Measurements from ENCODE around the gene HSF2. TPM values are rescaled to one million over a fixed set of nuclear protein-coding genes. Genes with fewer than 3 reads are reported as not detected.

Gene HSF2
- total RNA-seq, 1 experiment from 2014 or later = 10.6 TPM

DNA sequence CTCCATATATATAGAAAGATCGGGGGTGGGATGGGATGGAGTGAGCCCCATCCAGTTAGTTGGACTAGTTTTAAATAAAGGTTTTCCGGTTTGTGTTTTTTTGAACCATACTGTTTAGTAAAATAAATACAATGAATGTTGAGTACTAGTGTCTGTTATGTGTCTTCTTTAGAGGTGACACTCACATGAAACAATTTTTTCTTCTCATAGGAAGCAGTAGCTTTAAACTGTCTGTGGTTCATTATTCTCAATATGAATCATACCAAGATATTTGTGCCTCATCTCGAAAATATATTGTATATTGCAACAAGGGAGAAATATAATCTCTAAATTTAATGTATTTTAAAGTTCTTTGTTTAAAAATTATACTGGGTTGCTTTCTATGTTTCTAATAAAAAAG, 33.4 kb downstream of the HSF2 start:
- Mint-ChIP-seq H3K36me3 (peaks cover 34% of the 10 kb centered on the region), H3K27me3 (ENCODE audit: low read depth) (no peaks in the 10 kb centered on the region), H3K9me3 (peaks cover 8% of the 10 kb centered on the region), H3K27ac (no peak overlapping the region), H3K4me1 (no peaks in the 10 kb centered on the region), H3K4me3 (no peak overlapping the region)
- CTCF ChIA-PET = no interaction called here
- DNase-seq (ENCODE audit: low spot score) (no peak), ATAC-seq (no peak)
- TF ChIP-seq CREM (CRISPR knock-in tag; IDR thresholded peaks at IDR 0.05) (no peak), TP53 (CRISPR knock-in tag; IDR thresholded peaks at IDR 0.05) (no peak)
- POLR2A ChIA-PET = no interaction called here

GRCh38 chr6:122438975-122439374, 39.5 kb downstream of the HSF2 start:
- no peak for ATAC-seq
- CTCF ChIA-PET = no interaction called here

DNA sequence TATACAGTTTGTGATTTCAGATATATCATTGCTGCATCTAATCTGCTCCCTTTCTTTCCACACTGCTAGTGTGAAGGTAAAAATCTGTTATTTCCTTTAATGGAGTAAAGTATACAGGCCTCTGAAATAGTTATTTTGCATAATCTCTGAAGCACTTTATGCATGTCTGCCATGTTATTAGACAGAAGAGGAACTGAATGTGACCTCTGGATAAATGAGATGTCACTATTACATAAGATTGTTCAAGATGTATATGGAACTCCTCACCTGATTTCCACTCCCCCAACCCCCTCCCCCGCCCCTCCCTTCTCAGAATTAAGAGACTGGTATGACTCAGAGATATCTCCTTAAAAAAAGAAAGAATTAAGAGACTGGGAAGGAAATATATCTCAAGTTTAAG, 45.8 kb downstream of the HSF2 start:
- Mint-ChIP-seq H3K9me3 (peaks cover 6% of the 10 kb centered on the region), H3K27me3 (ENCODE audit: low read depth) (no peaks in the 10 kb centered on the region), H3K4me1 (no peaks in the 10 kb centered on the region), H3K36me3 (peaks cover 24% of the 10 kb centered on the region), H3K27ac (no peak overlapping the region), H3K4me3 (no peak overlapping the region)
- DNase-seq (ENCODE audit: low spot score) = no peak
- CTCF ChIA-PET = interaction anchor here (1.0 kb wide), 1 partner anchor 85 kb away, joined by 3 read pairs; no protein-coding TSS in a partner anchor
- ATAC-seq = no peak
- POLR2A ChIA-PET = no interaction called here
- TF ChIP-seq NR2C2 (CRISPR knock-in tag; IDR thresholded peaks at IDR 0.05) (no peak), MAX (CRISPR knock-in tag; IDR thresholded peaks at IDR 0.05) (no peak), CDX4 (CRISPR knock-in tag; IDR thresholded peaks at IDR 0.05; ENCODE audit: borderline replicate concordance) (no peak), SMAD3 (CRISPR knock-in tag; IDR thresholded peaks at IDR 0.05; ENCODE audit: borderline replicate concordance) (no peak), SOX15 (CRISPR knock-in tag; IDR thresholded peaks at IDR 0.05) (no peak), CREB1 (CRISPR knock-in tag; IDR thresholded peaks at IDR 0.05) (no peak)
- TF ChIP-seq, protein P1, sequence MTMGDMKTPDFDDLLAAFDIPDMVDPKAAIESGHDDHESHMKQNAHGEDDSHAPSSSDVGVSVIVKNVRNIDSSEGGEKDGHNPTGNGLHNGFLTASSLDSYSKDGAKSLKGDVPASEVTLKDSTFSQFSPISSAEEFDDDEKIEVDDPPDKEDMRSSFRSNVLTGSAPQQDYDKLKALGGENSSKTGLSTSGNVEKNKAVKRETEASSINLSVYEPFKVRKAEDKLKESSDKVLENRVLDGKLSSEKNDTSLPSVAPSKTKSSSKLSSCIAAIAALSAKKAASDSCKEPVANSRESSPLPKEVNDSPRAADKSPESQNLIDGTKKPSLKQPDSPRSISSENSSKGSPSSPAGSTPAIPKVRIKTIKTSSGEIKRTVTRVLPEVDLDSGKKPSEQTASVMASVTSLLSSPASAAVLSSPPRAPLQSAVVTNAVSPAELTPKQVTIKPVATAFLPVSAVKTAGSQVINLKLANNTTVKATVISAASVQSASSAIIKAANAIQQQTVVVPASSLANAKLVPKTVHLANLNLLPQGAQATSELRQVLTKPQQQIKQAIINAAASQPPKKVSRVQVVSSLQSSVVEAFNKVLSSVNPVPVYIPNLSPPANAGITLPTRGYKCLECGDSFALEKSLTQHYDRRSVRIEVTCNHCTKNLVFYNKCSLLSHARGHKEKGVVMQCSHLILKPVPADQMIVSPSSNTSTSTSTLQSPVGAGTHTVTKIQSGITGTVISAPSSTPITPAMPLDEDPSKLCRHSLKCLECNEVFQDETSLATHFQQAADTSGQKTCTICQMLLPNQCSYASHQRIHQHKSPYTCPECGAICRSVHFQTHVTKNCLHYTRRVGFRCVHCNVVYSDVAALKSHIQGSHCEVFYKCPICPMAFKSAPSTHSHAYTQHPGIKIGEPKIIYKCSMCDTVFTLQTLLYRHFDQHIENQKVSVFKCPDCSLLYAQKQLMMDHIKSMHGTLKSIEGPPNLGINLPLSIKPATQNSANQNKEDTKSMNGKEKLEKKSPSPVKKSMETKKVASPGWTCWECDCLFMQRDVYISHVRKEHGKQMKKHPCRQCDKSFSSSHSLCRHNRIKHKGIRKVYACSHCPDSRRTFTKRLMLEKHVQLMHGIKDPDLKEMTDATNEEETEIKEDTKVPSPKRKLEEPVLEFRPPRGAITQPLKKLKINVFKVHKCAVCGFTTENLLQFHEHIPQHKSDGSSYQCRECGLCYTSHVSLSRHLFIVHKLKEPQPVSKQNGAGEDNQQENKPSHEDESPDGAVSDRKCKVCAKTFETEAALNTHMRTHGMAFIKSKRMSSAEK (CRISPR knock-in tag; IDR thresholded peaks at IDR 0.05; ENCODE audit: borderline replicate concordance) = no peak
- TF ChIP-seq, protein P2, sequence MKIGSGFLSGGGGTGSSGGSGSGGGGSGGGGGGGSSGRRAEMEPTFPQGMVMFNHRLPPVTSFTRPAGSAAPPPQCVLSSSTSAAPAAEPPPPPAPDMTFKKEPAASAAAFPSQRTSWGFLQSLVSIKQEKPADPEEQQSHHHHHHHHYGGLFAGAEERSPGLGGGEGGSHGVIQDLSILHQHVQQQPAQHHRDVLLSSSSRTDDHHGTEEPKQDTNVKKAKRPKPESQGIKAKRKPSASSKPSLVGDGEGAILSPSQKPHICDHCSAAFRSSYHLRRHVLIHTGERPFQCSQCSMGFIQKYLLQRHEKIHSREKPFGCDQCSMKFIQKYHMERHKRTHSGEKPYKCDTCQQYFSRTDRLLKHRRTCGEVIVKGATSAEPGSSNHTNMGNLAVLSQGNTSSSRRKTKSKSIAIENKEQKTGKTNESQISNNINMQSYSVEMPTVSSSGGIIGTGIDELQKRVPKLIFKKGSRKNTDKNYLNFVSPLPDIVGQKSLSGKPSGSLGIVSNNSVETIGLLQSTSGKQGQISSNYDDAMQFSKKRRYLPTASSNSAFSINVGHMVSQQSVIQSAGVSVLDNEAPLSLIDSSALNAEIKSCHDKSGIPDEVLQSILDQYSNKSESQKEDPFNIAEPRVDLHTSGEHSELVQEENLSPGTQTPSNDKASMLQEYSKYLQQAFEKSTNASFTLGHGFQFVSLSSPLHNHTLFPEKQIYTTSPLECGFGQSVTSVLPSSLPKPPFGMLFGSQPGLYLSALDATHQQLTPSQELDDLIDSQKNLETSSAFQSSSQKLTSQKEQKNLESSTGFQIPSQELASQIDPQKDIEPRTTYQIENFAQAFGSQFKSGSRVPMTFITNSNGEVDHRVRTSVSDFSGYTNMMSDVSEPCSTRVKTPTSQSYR (CRISPR knock-in tag; IDR thresholded peaks at IDR 0.05) = no peak

More at GRCh38 chr6:122438975-122439374, 39.5 kb downstream of the HSF2 start:
- Mint-ChIP-seq H3K27me3 (ENCODE audit: low read depth) (no peaks in the 10 kb centered on the region), H3K27ac (no peak overlapping the region), H3K4me1 (no peaks in the 10 kb centered on the region), H3K4me3 (no peak overlapping the region), H3K36me3 (peaks cover 57% of the 10 kb centered on the region), H3K9me3 (peaks cover 36% of the 10 kb centered on the region)
- no peak for DNase-seq (ENCODE audit: low spot score)
- TF ChIP-seq FOXJ3 (CRISPR knock-in tag; IDR thresholded peaks at IDR 0.05; ENCODE audit: borderline replicate concordance) (no peak), SP1 (CRISPR knock-in tag; conservative IDR thresholded peaks at IDR 0.05) (no peak), CTCF (IDR thresholded peaks at IDR 0.05) (no peak), GABPB1 (CRISPR knock-in tag; IDR thresholded peaks at IDR 0.05) (no peak), TEAD1 (CRISPR knock-in tag; IDR thresholded peaks at IDR 0.05) (no peak), NFATC4 (CRISPR knock-in tag; IDR thresholded peaks at IDR 0.05) (no peak), IRF2 (CRISPR knock-in tag; IDR thresholded peaks at IDR 0.05; ENCODE audit: borderline replicate concordance, low read depth) (no peak), PRRX2 (CRISPR knock-in tag; IDR thresholded peaks at IDR 0.05) (no peak), SMAD3 (CRISPR knock-in tag; IDR thresholded peaks at IDR 0.05; ENCODE audit: borderline replicate concordance) (no peak), TP53 (CRISPR knock-in tag; IDR thresholded peaks at IDR 0.05) (no peak), NFE2L1 (CRISPR knock-in tag; IDR thresholded peaks at IDR 0.05) (no peak), ZNF416 (CRISPR knock-in tag; IDR thresholded peaks at IDR 0.05) (no peak), MYBL2 (CRISPR knock-in tag; IDR thresholded peaks at IDR 0.05) (no peak), OVOL2 (CRISPR knock-in tag; IDR thresholded peaks at IDR 0.05; ENCODE audit: borderline replicate concordance) (no peak), GRHL2 (CRISPR knock-in tag; IDR thresholded peaks at IDR 0.05; ENCODE audit: insufficient replicate concordance, severe bottlenecking) (no peak)
- TF ChIP-seq, protein P3, sequence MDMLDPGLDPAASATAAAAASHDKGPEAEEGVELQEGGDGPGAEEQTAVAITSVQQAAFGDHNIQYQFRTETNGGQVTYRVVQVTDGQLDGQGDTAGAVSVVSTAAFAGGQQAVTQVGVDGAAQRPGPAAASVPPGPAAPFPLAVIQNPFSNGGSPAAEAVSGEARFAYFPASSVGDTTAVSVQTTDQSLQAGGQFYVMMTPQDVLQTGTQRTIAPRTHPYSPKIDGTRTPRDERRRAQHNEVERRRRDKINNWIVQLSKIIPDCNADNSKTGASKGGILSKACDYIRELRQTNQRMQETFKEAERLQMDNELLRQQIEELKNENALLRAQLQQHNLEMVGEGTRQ (CRISPR knock-in tag; IDR thresholded peaks at IDR 0.05) = no peak
- TF ChIP-seq, protein P4, sequence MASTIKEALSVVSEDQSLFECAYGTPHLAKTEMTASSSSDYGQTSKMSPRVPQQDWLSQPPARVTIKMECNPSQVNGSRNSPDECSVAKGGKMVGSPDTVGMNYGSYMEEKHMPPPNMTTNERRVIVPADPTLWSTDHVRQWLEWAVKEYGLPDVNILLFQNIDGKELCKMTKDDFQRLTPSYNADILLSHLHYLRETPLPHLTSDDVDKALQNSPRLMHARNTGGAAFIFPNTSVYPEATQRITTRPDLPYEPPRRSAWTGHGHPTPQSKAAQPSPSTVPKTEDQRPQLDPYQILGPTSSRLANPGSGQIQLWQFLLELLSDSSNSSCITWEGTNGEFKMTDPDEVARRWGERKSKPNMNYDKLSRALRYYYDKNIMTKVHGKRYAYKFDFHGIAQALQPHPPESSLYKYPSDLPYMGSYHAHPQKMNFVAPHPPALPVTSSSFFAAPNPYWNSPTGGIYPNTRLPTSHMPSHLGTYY (CRISPR knock-in tag; IDR thresholded peaks at IDR 0.05) = no peak
- POLR2A ChIA-PET = no interaction called here
